Measurements from ENCODE around the gene CLCN7. TPM values are rescaled to one million over a fixed set of nuclear protein-coding genes. Genes with fewer than 3 reads are reported as not detected.

Gene CLCN7
- total and polyA plus RNA-seq, 11 donors, result 30.3 to 70.8 (median 33.6) TPM

GRCh38 chr16:1456951-1457350 lies 17.9 kb downstream of the CLCN7 start:
- intact Hi-C loops (cut with DNase I), result no loop called here
- TF ChIP-seq CTCF (IDR thresholded peaks at IDR 0.05) (no peak), POLR2A (IDR thresholded peaks at IDR 0.05) (no peak)
- Histone ChIP-seq H3K4me1 (no peaks in the 10 kb centered on the region), H3K4me3 (no peak overlapping the region), H3K27me3 (no peaks in the 10 kb centered on the region), H3K9me3 (no peaks in the 10 kb centered on the region), H3K36me3 (peaks cover 0 to 90% (median 79%) of the 10 kb centered on the region in 9 donors), H3K27ac (no peak overlapping the region)
- ATAC-seq, result no peak
- no peak for DNase-seq
- WGBS, 4 donors, result 90 to 93% (median 92%) methylated on average over 14 to 16 of the region's 16 CpGs

- Histone ChIP-seq H3K27me3 (no peaks in the 10 kb centered on the region), H3K27ac (no peak overlapping the region), H3K4me1 (no peaks in the 10 kb centered on the region), H3K4me3 (no peak overlapping the region), H3K9me3 (no peaks in the 10 kb centered on the region), H3K36me3 (peaks cover 0 to 90% (median 84%) of the 10 kb centered on the region in 9 donors)
- WGBS, 4 donors, result 93 to 95% (median 94%) methylated on average over 30 to 41 of the region's 41 CpGs
- peak in 1 of 5 donors; percentile 44 for DNase-seq
- no peak for ATAC-seq
- no peak for TF ChIP-seq CTCF (IDR thresholded peaks at IDR 0.05)
- TF ChIP-seq POLR2A (IDR thresholded peaks at IDR 0.05), result no peak
- intact Hi-C loops (cut with DNase I), result no loop called here
Observed at GRCh38 chr16:1455190-1456171, 19.3 kb downstream of the CLCN7 start.

- H3K27ac ChIP-seq, result no peak overlapping the region
- WGBS, 4 donors, result 89 to 98% (median 94%) methylated on average over 3 to 17 of the region's 17 CpGs
- no peak overlapping the region for H3K4me3 ChIP-seq
- ATAC-seq (no peak), DNase-seq (no peak)
- no peaks in the 10 kb centered on the region for H3K9me3 ChIP-seq
- no peaks in the 10 kb centered on the region for H3K27me3 ChIP-seq
- TF ChIP-seq POLR2A (IDR thresholded peaks at IDR 0.05) (no peak), CTCF (IDR thresholded peaks at IDR 0.05) (no peak)
- intact Hi-C loops (cut with DNase I), result no loop called here
- no peaks in the 10 kb centered on the region for H3K4me1 ChIP-seq
- peaks cover 0 to 93% (median 84%) of the 10 kb centered on the region in 9 donors for H3K36me3 ChIP-seq
Observed at GRCh38 chr16:1454561-1454960, 20.3 kb downstream of the CLCN7 start.

GRCh38 chr16:1453316-1453715 lies 21.5 kb downstream of the CLCN7 start:
- no peaks in the 10 kb centered on the region for H3K4me1 ChIP-seq
- intact Hi-C loops (cut with DNase I), result no loop called here
- H3K4me3 ChIP-seq, result no peak overlapping the region
- TF ChIP-seq POLR2A (IDR thresholded peaks at IDR 0.05) (no peak), CTCF (IDR thresholded peaks at IDR 0.05) (no peak)
- DNase-seq, result no peak
- H3K9me3 ChIP-seq, result no peaks in the 10 kb centered on the region
- no peak overlapping the region for H3K27ac ChIP-seq
- no peaks in the 10 kb centered on the region for H3K27me3 ChIP-seq
- ATAC-seq, result no peak
- H3K36me3 ChIP-seq, result peaks cover 0 to 98% (median 86%) of the 10 kb centered on the region in 9 donors
- 93 to 97% (median 96%) methylated on average over 13 to 19 of the region's 19 CpGs for WGBS, 4 donors

Measured in heart left ventricle (tissue), 16 donors.